Measurements from ENCODE around the gene ABCA6.

GRCh38 chr17:69103557-69104233, 38.0 kb downstream of the ABCA6 start:
- TF ChIP-seq ZNF670 (tag by site-specific recombination; IDR thresholded peaks at IDR 0.05; ENCODE audit: low read depth) (no peak), ZEB2 (tag by site-specific recombination; IDR thresholded peaks at IDR 0.05) (no peak), CTCF (tag by site-specific recombination; IDR thresholded peaks at IDR 0.05) (no peak), ZNF777 (tag by site-specific recombination; IDR thresholded peaks at IDR 0.05; ENCODE audit: borderline replicate concordance) (no peak), ZNF626 (tag by site-specific recombination; IDR thresholded peaks at IDR 0.05) (no peak), ZNF501 (tag by site-specific recombination; IDR thresholded peaks at IDR 0.05) (no peak), ZNF747 (tag by site-specific recombination; IDR thresholded peaks at IDR 0.05) (no peak), ZNF610 (tag by site-specific recombination; IDR thresholded peaks at IDR 0.05; ENCODE audit: borderline replicate concordance) (no peak), GLI4 (tag by site-specific recombination; IDR thresholded peaks at IDR 0.05) (no peak), ZNF621 (tag by site-specific recombination; IDR thresholded peaks at IDR 0.05) (no peak), TSHZ1 (tag by site-specific recombination; IDR thresholded peaks at IDR 0.05; ENCODE audit: borderline replicate concordance) (no peak)
- TF ChIP-seq, protein P1, sequence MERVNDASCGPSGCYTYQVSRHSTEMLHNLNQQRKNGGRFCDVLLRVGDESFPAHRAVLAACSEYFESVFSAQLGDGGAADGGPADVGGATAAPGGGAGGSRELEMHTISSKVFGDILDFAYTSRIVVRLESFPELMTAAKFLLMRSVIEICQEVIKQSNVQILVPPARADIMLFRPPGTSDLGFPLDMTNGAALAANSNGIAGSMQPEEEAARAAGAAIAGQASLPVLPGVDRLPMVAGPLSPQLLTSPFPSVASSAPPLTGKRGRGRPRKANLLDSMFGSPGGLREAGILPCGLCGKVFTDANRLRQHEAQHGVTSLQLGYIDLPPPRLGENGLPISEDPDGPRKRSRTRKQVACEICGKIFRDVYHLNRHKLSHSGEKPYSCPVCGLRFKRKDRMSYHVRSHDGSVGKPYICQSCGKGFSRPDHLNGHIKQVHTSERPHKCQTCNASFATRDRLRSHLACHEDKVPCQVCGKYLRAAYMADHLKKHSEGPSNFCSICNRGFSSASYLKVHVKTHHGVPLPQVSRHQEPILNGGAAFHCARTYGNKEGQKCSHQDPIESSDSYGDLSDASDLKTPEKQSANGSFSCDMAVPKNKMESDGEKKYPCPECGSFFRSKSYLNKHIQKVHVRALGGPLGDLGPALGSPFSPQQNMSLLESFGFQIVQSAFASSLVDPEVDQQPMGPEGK (tag by site-specific recombination; IDR thresholded peaks at IDR 0.05), result no peak
